ENCODE data around the gene RTKN2.

DNA sequence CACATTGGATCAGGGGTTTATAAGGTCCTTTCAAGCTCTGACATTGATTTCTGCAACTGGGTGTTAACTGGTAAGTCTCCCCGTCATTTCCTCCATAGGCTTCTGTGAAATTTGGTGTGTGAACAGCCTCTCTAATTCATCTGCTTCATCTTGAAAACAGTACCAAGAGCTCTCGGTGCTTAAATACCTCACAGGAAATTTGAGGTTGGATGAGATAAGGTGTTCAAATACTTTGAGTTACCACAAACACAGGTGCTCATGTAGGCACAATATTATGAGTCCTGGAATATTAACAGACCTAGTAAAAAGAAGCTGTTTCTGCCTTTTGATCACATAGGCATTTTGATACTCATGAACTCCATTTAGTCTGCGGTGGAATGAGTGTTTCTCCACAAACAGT, 85.2 kb downstream of the RTKN2 start:
- TF ChIP-seq POLR2A (IDR thresholded peaks at IDR 0.05), result no peak
- TF ChIP-seq, protein P1, sequence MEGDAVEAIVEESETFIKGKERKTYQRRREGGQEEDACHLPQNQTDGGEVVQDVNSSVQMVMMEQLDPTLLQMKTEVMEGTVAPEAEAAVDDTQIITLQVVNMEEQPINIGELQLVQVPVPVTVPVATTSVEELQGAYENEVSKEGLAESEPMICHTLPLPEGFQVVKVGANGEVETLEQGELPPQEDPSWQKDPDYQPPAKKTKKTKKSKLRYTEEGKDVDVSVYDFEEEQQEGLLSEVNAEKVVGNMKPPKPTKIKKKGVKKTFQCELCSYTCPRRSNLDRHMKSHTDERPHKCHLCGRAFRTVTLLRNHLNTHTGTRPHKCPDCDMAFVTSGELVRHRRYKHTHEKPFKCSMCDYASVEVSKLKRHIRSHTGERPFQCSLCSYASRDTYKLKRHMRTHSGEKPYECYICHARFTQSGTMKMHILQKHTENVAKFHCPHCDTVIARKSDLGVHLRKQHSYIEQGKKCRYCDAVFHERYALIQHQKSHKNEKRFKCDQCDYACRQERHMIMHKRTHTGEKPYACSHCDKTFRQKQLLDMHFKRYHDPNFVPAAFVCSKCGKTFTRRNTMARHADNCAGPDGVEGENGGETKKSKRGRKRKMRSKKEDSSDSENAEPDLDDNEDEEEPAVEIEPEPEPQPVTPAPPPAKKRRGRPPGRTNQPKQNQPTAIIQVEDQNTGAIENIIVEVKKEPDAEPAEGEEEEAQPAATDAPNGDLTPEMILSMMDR (IDR thresholded peaks at IDR 0.05), result no peak
